Measurements from ENCODE around the gene SUSD1.
"Not testable (repeated sequence)": the region's sequence is repeated elsewhere in the genome, so short reads cannot be mapped to it uniquely, and the experiment has no call there.

Gene SUSD1

GRCh38 chr9:112135706-112136105, 39.4 kb downstream of the SUSD1 start:
- no peak for TF ChIP-seq ZNF148 (tag by site-specific recombination; IDR thresholded peaks at IDR 0.05; ENCODE audit: borderline replicate concordance)
- TF ChIP-seq ZNF707 (tag by site-specific recombination; IDR thresholded peaks at IDR 0.05) = no peak
- TF ChIP-seq ZNF23 (tag by site-specific recombination; IDR thresholded peaks at IDR 0.05; ENCODE audit: borderline replicate concordance) = no peak
- TF ChIP-seq ZBTB11 (tag by site-specific recombination; conservative IDR thresholded peaks at IDR 0.05; ENCODE audit: low read depth) = no peak
- no peak for TF ChIP-seq INSM2 (tag by site-specific recombination; IDR thresholded peaks at IDR 0.05)
- no peak for TF ChIP-seq ZNF169 (tag by site-specific recombination; IDR thresholded peaks at IDR 0.05)
- TF ChIP-seq ZNF580 (tag by site-specific recombination; IDR thresholded peaks at IDR 0.05) = no peak
- TF ChIP-seq OVOL3 (tag by site-specific recombination; IDR thresholded peaks at IDR 0.05) = no peak
- no peak for TF ChIP-seq ZNF664 (tag by site-specific recombination; IDR thresholded peaks at IDR 0.05)
- TF ChIP-seq CTCF (tag by site-specific recombination; IDR thresholded peaks at IDR 0.05) = no peak
- TF ChIP-seq ZNF510 (tag by site-specific recombination; IDR thresholded peaks at IDR 0.05; ENCODE audit: insufficient replicate concordance) = no peak
- TF ChIP-seq ZBTB48 (tag by site-specific recombination; IDR thresholded peaks at IDR 0.05) = no peak
- TF ChIP-seq ZNF785 (tag by site-specific recombination; IDR thresholded peaks at IDR 0.05) = no peak
- no peak for TF ChIP-seq PRDM1 (tag by site-specific recombination; IDR thresholded peaks at IDR 0.05)
- TF ChIP-seq ZNF362 (tag by site-specific recombination; IDR thresholded peaks at IDR 0.05) = no peak
- TF ChIP-seq EGR2 (tag by site-specific recombination; IDR thresholded peaks at IDR 0.05; ENCODE audit: low read depth) = no peak
- no peak for TF ChIP-seq KLF8 (tag by site-specific recombination; IDR thresholded peaks at IDR 0.05)
- no peak for TF ChIP-seq BCL11B (tag by site-specific recombination; IDR thresholded peaks at IDR 0.05; ENCODE audit: low read depth)
- TF ChIP-seq ZNF768 (tag by site-specific recombination; IDR thresholded peaks at IDR 0.05) = no peak
- ChIA-PET POLR2A (no interaction called here), CTCF (interaction anchor here (0.6 to 0.7 kb wide), 2 partner anchors 38 to 50 kb away, joined by 3 read pairs; no protein-coding TSS in a partner anchor)
- Histone ChIP-seq H3K9me3 (ENCODE audit: control insufficient read depth, insufficient read depth, low read depth, low read length) (no peaks in the 10 kb centered on the region), H3K27ac (ENCODE audit: extremely low read depth, low read depth, low read length) (no peak overlapping the region), H3K36me3 (ENCODE audit: control insufficient read depth in 2 of 2, insufficient read depth in 1 of 2, low read length in 2 of 2) (no peaks in the 10 kb centered on the region), H3K4me3 (ENCODE audit: low read depth, low read length) (no peak overlapping the region), H3K4me1 (ENCODE audit: control insufficient read depth, insufficient read depth, low read length) (no peaks in the 10 kb centered on the region)

GRCh38 chr9:112133806-112134205, 41.3 kb downstream of the SUSD1 start:
- H3K27ac ChIP-seq (ENCODE audit: extremely low read depth, low read depth, low read length); POLR2A ChIA-PET; H3K36me3 ChIP-seq (ENCODE audit: control insufficient read depth in 2 of 2, insufficient read depth in 1 of 2, low read length in 2 of 2); H3K4me3 ChIP-seq (ENCODE audit: low read depth, low read length); H3K9me3 ChIP-seq (ENCODE audit: control insufficient read depth, insufficient read depth, low read depth, low read length); H3K4me1 ChIP-seq (ENCODE audit: control insufficient read depth, insufficient read depth, low read length): not testable (repeated sequence)
- CTCF ChIA-PET = interaction anchor here (0.6 kb wide), 1 partner anchor 474 kb away, joined by 3 read pairs; no protein-coding TSS in a partner anchor

Measured in HEK293 (cell line).